Measurements from ENCODE around the gene ARHGEF2. TPM values are rescaled to one million over a fixed set of nuclear protein-coding genes. Genes with fewer than 3 reads are reported as not detected.

The ARHGEF2 gene
- total and polyA plus RNA-seq, 2 donors (not counting 1 experiment from before 2014, with no cell fraction given): 241 to 245 TPM

DNA sequence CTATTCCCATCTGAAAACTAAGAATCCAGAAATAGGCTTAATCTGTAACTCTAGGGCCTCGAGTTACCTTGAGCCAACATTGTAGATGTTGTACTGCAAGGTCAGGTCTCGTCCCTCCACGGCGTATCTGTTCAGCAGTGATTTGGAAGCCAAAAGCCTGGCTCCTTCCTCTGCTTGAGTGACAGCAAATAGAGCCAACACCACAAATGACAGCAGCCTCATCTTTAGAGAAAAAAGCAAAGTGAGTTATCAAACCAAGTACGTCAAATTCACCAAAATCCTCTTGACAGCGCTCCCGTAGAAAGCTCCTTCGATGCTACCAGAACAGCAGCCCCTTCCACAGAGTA, 41.6 kb upstream of the ARHGEF2 start:
- peaks cover 9 to 17% of the 10 kb centered on the region in 2 donors for H3K4me1 ChIP-seq (ENCODE audit: control insufficient read depth in 2 of 2, insufficient read depth in 2 of 2, low read length in 2 of 2)
- Mint-ChIP-seq H3K9me3 (ENCODE audit: insufficient read depth) (no peaks in the 10 kb centered on the region), H3K4me3 (peak overlapping the region; percentile 99), H3K27ac (peak overlapping the region; percentile 84), H3K27me3 (peaks cover 1% of the 10 kb centered on the region), H3K4me1 (peaks cover 22% of the 10 kb centered on the region)
- 85% methylated on average over 8 of the region's 8 CpGs for WGBS (ENCODE audit: insufficient coverage)
- POLR2A ChIA-PET: interaction anchor here (0.6 kb wide), 1 partner anchor 328 kb away, joined by 5 read pairs; no protein-coding TSS in a partner anchor
- no peak overlapping the region for H3K27ac ChIP-seq (ENCODE audit: low read length in 2 of 2)
- no peaks in the 10 kb centered on the region for H3K9me3 ChIP-seq (ENCODE audit: control extremely low read depth in 1 of 3, control insufficient read depth in 2 of 3, insufficient read depth in 1 of 3, low read length in 2 of 3)
- peak overlapping the region; percentile 87 for H2AFZ ChIP-seq (ENCODE audit: insufficient read depth, low read depth, low read length, poor library complexity, severe bottlenecking)
- intact Hi-C loops (cut with micrococcal nuclease): loop anchor here (2.0 kb wide), 1 partner anchor 163 kb away; the partner anchor contains the start of gene GON4L
- peaks cover 0 to 1% (median 0%) of the 10 kb centered on the region in 4 experiments for H3K27me3 ChIP-seq (replicated peaks in 1 of 4; ENCODE audit: control extremely low read depth in 1 of 4, control insufficient read depth in 3 of 4, insufficient read depth in 4 of 4, low read length in 3 of 4)
- peaks cover 6% of the 10 kb centered on the region for H4K20me1 ChIP-seq (ENCODE audit: control insufficient read depth, insufficient read depth, low read length, poor library complexity, severe bottlenecking)
- DNase-seq (no peak), ATAC-seq (ENCODE audit: low read depth) (no peak)
- CTCF ChIA-PET: interaction anchor here (0.8 to 1.9 kb wide), 2 partner anchors 32 to 81 kb away, joined by 3 to 7 read pairs; no protein-coding TSS in a partner anchor
- peak overlapping the region; percentile 22 to 87 (median 81) for H3K4me3 ChIP-seq (ENCODE audit: control extremely low read depth in 1 of 5, extremely low read depth in 1 of 5, insufficient read depth in 1 of 5, low read depth in 2 of 5, low read length in 4 of 5)
- peak overlapping the region; percentile 75 for H3K9ac ChIP-seq (ENCODE audit: low read length)
- TF ChIP-seq EZH2 (IDR thresholded peaks at IDR 0.05; ENCODE audit: borderline replicate concordance, insufficient read depth, low read depth, low read length, poor library complexity, severe bottlenecking) (no peak), CTCF (IDR thresholded peaks at IDR 0.05) (no peak)
- H3K4me2 ChIP-seq (replicated peaks; ENCODE audit: low read depth, low read length, poor library complexity, severe bottlenecking): peak overlapping the region; percentile 83
- H3K79me2 ChIP-seq (ENCODE audit: control insufficient read depth, insufficient read depth, low read length): peaks cover 42% of the 10 kb centered on the region
- peaks cover 2 to 26% of the 10 kb centered on the region in 2 experiments for H3K36me3 ChIP-seq (replicated peaks in 1 of 2; ENCODE audit: control extremely low read depth in 1 of 2, control insufficient read depth in 1 of 2, extremely low read depth in 1 of 2, insufficient read depth in 2 of 2, low read length in 1 of 2)

- H3K27ac ChIP-seq (ENCODE audit: low read length in 2 of 2): no peak overlapping the region
- peaks cover 30% of the 10 kb centered on the region for H3K79me2 ChIP-seq (ENCODE audit: control insufficient read depth, insufficient read depth, low read length)
- Mint-ChIP-seq H3K27ac (no peak overlapping the region), H3K4me3 (no peak overlapping the region), H3K9me3 (ENCODE audit: insufficient read depth) (no peaks in the 10 kb centered on the region), H3K4me1 (peaks cover 30% of the 10 kb centered on the region), H3K27me3 (no peaks in the 10 kb centered on the region)
- no peaks in the 10 kb centered on the region for H3K9me3 ChIP-seq (ENCODE audit: control extremely low read depth in 1 of 3, control insufficient read depth in 2 of 3, insufficient read depth in 1 of 3, low read length in 2 of 3)
- intact Hi-C loops (cut with micrococcal nuclease): no loop called here
- ChIA-PET POLR2A (no interaction called here), CTCF (interaction anchor here (1.0 kb wide), 1 partner anchor 77 kb away, joined by 4 read pairs; no protein-coding TSS in a partner anchor)
- H4K20me1 ChIP-seq (ENCODE audit: control insufficient read depth, insufficient read depth, low read length, poor library complexity, severe bottlenecking): peaks cover 11% of the 10 kb centered on the region
- no peak overlapping the region for H3K9ac ChIP-seq (ENCODE audit: low read length)
- H2AFZ ChIP-seq (ENCODE audit: insufficient read depth, low read depth, low read length, poor library complexity, severe bottlenecking): no peak overlapping the region
- no peak for TF ChIP-seq CTCF (IDR thresholded peaks at IDR 0.05)
- TF ChIP-seq EZH2 (IDR thresholded peaks at IDR 0.05; ENCODE audit: borderline replicate concordance, insufficient read depth, low read depth, low read length, poor library complexity, severe bottlenecking): no peak
- H3K4me2 ChIP-seq (replicated peaks; ENCODE audit: low read depth, low read length, poor library complexity, severe bottlenecking): no peak overlapping the region
- 96% methylated on average over 6 of the region's 7 CpGs for WGBS (ENCODE audit: insufficient coverage)
- H3K4me3 ChIP-seq (ENCODE audit: control extremely low read depth in 1 of 5, extremely low read depth in 1 of 5, insufficient read depth in 1 of 5, low read depth in 2 of 5, low read length in 4 of 5): no peak overlapping the region
- DNase-seq: no peak
- peaks cover 8 to 26% of the 10 kb centered on the region in 2 donors for H3K4me1 ChIP-seq (ENCODE audit: control insufficient read depth in 2 of 2, insufficient read depth in 2 of 2, low read length in 2 of 2)
- peaks cover 20 to 73% of the 10 kb centered on the region in 2 experiments for H3K36me3 ChIP-seq (replicated peaks in 1 of 2; ENCODE audit: control extremely low read depth in 1 of 2, control insufficient read depth in 1 of 2, extremely low read depth in 1 of 2, insufficient read depth in 2 of 2, low read length in 1 of 2)
- H3K27me3 ChIP-seq (replicated peaks in 1 of 4; ENCODE audit: control extremely low read depth in 1 of 4, control insufficient read depth in 3 of 4, insufficient read depth in 4 of 4, low read length in 3 of 4): no peaks in the 10 kb centered on the region
- ATAC-seq (ENCODE audit: low read depth): no peak
Observed at GRCh38 chr1:156014829-156015228, 36.5 kb upstream of the ARHGEF2 start.
